RWPE1 (cell line): ENCODE measurements around the gene DNALI1.

ENCODE experiments used
- CTCF ChIA-PET: fragments of 350-600 bp; sonication (Branson Sonifier 250); formaldehyde crosslinking; extraction: SDS; loops from one replicate; lab custom pipeline; 2021; lab: Yijun Ruan, JAX
- POLR2A ChIA-PET: fragments of 400-600 bp; formaldehyde crosslinking; extraction: SDS; loops from one replicate; lab custom pipeline; 2020; ENCODE audit warnings: antibody characterized with exemption; ENCODE audit not compliant: low non-redundant PET; lab: Yijun Ruan, JAX
- DNase-seq: peaks from one replicate; pipeline ENCODE4 v3.0.0; 2012; ENCODE audit warnings: low spot score
- H3K27ac ChIP-seq: fragments of 450-650 bp; 2 replicates; pipeline ENCODE4 v1.5.1; 2017
- CTCF ChIP-seq: fragments of 450-650 bp; conservative IDR thresholded peaks from 2 replicates; pipeline ENCODE4 v1.5.1; 2017; ENCODE audit warnings: low read depth, mild to moderate bottlenecking

Gene DNALI1

GRCh38 chr1:37609994-37610393, 53.3 kb downstream of the DNALI1 start:
- no peak for DNase-seq
- ChIA-PET CTCF (interaction anchor here (0.6 kb wide), 1 partner anchor 105 kb away, joined by 3 read pairs; no protein-coding TSS in a partner anchor), POLR2A (no interaction called here)
- no peak overlapping the region for H3K27ac ChIP-seq
- no peak for TF ChIP-seq CTCF

GRCh38 chr1:37612186-37612585, 55.4 kb downstream of the DNALI1 start:
- CTCF ChIA-PET: no interaction called here

GRCh38 chr1:37614105-37614504, 57.4 kb downstream of the DNALI1 start:
- POLR2A ChIA-PET: no interaction called here
- H3K27ac ChIP-seq: no peak overlapping the region
- no peak for DNase-seq
- CTCF ChIA-PET: interaction anchor here (1.7 kb wide), 1 partner anchor 11 kb away, joined by 4 read pairs; no protein-coding TSS in a partner anchor
- TF ChIP-seq CTCF: no peak

More at GRCh38 chr1:37612186-37612585, 55.4 kb downstream of the DNALI1 start:
- H3K27ac ChIP-seq: no peak overlapping the region
- POLR2A ChIA-PET: no interaction called here
- TF ChIP-seq CTCF: no peak
- DNase-seq: no peak

- POLR2A ChIA-PET: no interaction called here
- no peak for DNase-seq
- CTCF ChIA-PET: interaction anchor here (0.6 kb wide), 1 partner anchor 9 kb away, joined by 3 read pairs; no protein-coding TSS in a partner anchor
- TF ChIP-seq CTCF: no peak
- no peak overlapping the region for H3K27ac ChIP-seq
These were observed 59.6 kb downstream of the DNALI1 start for GRCh38 chr1:37616330-37616729.
